B cell (primary cell): ENCODE data around the gene GLIS1.

ENCODE experiments used
- EZH2 ChIP-seq: IDR thresholded peaks from 2 replicates; pipeline ENCODE4 v1.6.1; 2012; ENCODE audit warnings: borderline replicate concordance, low read depth, mild to moderate bottlenecking, moderate library complexity, low read length; ENCODE audit not compliant: insufficient read depth, poor library complexity, severe bottlenecking
- TF ChIP-seq, protein P1 (sequence below): fragments of 200-600 bp; IDR thresholded peaks from one replicate; pipeline ENCODE4 v1.8.0; 2022; ENCODE audit warnings: antibody characterized with exemption, mild to moderate bottlenecking

DNA sequence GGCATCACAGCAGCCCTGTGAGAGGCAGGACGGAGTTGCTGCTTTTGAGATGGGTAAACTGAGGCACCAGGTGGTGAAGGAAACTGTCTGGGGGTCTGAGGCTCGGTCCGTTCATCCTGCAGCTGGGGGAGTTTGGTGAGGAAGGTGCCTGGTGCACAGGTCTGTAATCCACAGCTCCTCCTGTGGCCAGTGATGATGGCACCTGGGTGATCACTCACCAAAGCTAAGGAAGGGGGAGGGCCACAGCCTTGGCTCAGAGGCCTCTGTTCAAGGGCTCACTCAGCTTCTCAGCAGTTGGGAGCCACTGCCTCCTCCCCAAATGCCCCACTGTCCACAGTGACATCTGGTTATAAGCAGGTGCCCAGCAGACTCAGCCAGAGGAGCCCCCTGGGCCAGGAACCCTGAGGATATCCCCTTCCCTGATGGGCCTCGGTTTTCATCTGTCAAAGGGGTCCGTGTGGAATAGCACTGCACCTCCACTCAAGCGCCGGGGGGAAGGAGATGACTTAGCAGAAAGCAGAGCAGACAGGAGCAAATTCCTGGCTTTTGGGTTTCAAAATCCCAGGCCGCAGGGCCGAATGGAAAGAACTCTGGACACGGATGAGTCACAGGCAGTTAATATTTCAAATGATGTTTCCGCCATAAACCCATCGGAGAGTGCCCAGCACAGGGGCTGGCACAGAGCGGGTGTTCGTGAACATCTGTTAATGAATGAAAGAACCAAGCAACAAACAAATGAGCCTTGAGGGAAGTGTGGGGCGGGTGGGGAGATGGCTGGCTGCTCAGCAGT, 197.0 kb downstream of the GLIS1 start:
- TF ChIP-seq, protein P1, sequence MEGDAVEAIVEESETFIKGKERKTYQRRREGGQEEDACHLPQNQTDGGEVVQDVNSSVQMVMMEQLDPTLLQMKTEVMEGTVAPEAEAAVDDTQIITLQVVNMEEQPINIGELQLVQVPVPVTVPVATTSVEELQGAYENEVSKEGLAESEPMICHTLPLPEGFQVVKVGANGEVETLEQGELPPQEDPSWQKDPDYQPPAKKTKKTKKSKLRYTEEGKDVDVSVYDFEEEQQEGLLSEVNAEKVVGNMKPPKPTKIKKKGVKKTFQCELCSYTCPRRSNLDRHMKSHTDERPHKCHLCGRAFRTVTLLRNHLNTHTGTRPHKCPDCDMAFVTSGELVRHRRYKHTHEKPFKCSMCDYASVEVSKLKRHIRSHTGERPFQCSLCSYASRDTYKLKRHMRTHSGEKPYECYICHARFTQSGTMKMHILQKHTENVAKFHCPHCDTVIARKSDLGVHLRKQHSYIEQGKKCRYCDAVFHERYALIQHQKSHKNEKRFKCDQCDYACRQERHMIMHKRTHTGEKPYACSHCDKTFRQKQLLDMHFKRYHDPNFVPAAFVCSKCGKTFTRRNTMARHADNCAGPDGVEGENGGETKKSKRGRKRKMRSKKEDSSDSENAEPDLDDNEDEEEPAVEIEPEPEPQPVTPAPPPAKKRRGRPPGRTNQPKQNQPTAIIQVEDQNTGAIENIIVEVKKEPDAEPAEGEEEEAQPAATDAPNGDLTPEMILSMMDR = no peak
- no peak for TF ChIP-seq EZH2
